Measurements from ENCODE around the gene RPS3. TPM values are rescaled to one million over a fixed set of nuclear protein-coding genes. Genes with fewer than 3 reads are reported as not detected.
"Not testable (repeated sequence)": the region's sequence is repeated elsewhere in the genome, so short reads cannot be mapped to it uniquely, and the experiment has no call there.

Gene RPS3
- total RNA-seq, 1 donor from 2014 or later: 2,115 TPM

- not testable (repeated sequence) for H3K9ac ChIP-seq (ENCODE audit: low read depth in 1 of 3, low read length in 3 of 3); H3K4me3 ChIP-seq (ENCODE audit: low read length in 3 of 3); H3K27me3 ChIP-seq (ENCODE audit: control insufficient read depth in 3 of 3, insufficient read depth in 3 of 3, low read length in 3 of 3); H3K27ac ChIP-seq (ENCODE audit: low read depth, low read length); H3K9me3 ChIP-seq (ENCODE audit: control insufficient read depth in 3 of 3, low read length in 3 of 3)
- peaks cover 5 to 13% (median 12%) of the 10 kb centered on the region in 3 donors for H3K4me1 ChIP-seq (ENCODE audit: control insufficient read depth in 3 of 3, insufficient read depth in 3 of 3, low read length in 3 of 3)
- H3K36me3 ChIP-seq (ENCODE audit: control insufficient read depth in 3 of 3, insufficient read depth in 3 of 3, low read length in 3 of 3): peaks cover 11 to 25% (median 21%) of the 10 kb centered on the region in 3 donors
These were observed 10.7 kb downstream of the RPS3 start for GRCh38 chr11:75409971-75410370.

- peaks cover 7 to 15% (median 14%) of the 10 kb centered on the region in 3 donors for H3K4me1 ChIP-seq (ENCODE audit: control insufficient read depth in 3 of 3, insufficient read depth in 3 of 3, low read length in 3 of 3)
- H3K36me3 ChIP-seq (ENCODE audit: control insufficient read depth in 3 of 3, insufficient read depth in 3 of 3, low read length in 3 of 3): not testable (repeated sequence)
These were observed 13.8 kb downstream of the RPS3 start for GRCh38 chr11:75413146-75413545.

GRCh38 chr11:75413864-75414263 is 14.5 kb downstream of the RPS3 start:
- H3K9me3 ChIP-seq (ENCODE audit: control insufficient read depth in 3 of 3, low read length in 3 of 3): no peaks in the 10 kb centered on the region
- H3K27me3 ChIP-seq (ENCODE audit: control insufficient read depth in 3 of 3, insufficient read depth in 3 of 3, low read length in 3 of 3): no peaks in the 10 kb centered on the region
- no peak overlapping the region for H3K4me3 ChIP-seq (ENCODE audit: low read length in 3 of 3)
- peak overlapping the region in 1 of 3 donors; percentile 51 for H3K9ac ChIP-seq (ENCODE audit: low read depth in 1 of 3, low read length in 3 of 3)
- peak overlapping the region; percentile 10 for H3K27ac ChIP-seq (ENCODE audit: low read depth, low read length)
- peaks cover 7 to 17% (median 15%) of the 10 kb centered on the region in 3 donors for H3K4me1 ChIP-seq (ENCODE audit: control insufficient read depth in 3 of 3, insufficient read depth in 3 of 3, low read length in 3 of 3)
- H3K36me3 ChIP-seq (ENCODE audit: control insufficient read depth in 3 of 3, insufficient read depth in 3 of 3, low read length in 3 of 3): peaks cover 6 to 8% (median 7%) of the 10 kb centered on the region in 3 donors

More at GRCh38 chr11:75413146-75413545, 13.8 kb downstream of the RPS3 start:
- not testable (repeated sequence) for H3K4me3 ChIP-seq (ENCODE audit: low read length in 3 of 3); H3K9me3 ChIP-seq (ENCODE audit: control insufficient read depth in 3 of 3, low read length in 3 of 3); H3K27ac ChIP-seq (ENCODE audit: low read depth, low read length); H3K27me3 ChIP-seq (ENCODE audit: control insufficient read depth in 3 of 3, insufficient read depth in 3 of 3, low read length in 3 of 3)
- H3K9ac ChIP-seq (ENCODE audit: low read depth in 1 of 3, low read length in 3 of 3): peak overlapping the region in 1 of 3 donors; percentile 51

- no peaks in the 10 kb centered on the region for H3K9me3 ChIP-seq (ENCODE audit: control insufficient read depth in 3 of 3, low read length in 3 of 3)
- H3K27me3 ChIP-seq (ENCODE audit: control insufficient read depth in 3 of 3, insufficient read depth in 3 of 3, low read length in 3 of 3): no peaks in the 10 kb centered on the region
- H3K4me3 ChIP-seq (ENCODE audit: low read length in 3 of 3): no peak overlapping the region
- peaks cover 0 to 4% (median 0%) of the 10 kb centered on the region in 3 donors for H3K4me1 ChIP-seq (ENCODE audit: control insufficient read depth in 3 of 3, insufficient read depth in 3 of 3, low read length in 3 of 3)
- peak overlapping the region in 1 of 3 donors; percentile 33 for H3K9ac ChIP-seq (ENCODE audit: low read depth in 1 of 3, low read length in 3 of 3)
- H3K36me3 ChIP-seq (ENCODE audit: control insufficient read depth in 3 of 3, insufficient read depth in 3 of 3, low read length in 3 of 3): peaks cover 3 to 18% (median 8%) of the 10 kb centered on the region in 3 donors
- H3K27ac ChIP-seq (ENCODE audit: low read depth, low read length): no peak overlapping the region
These were observed 21.1 kb downstream of the RPS3 start for GRCh38 chr11:75420224-75421034.

GRCh38 chr11:75421035-75421602 is 21.8 kb downstream of the RPS3 start:
- Histone ChIP-seq H3K4me1 (ENCODE audit: control insufficient read depth in 3 of 3, insufficient read depth in 3 of 3, low read length in 3 of 3) (peaks cover 0 to 4% (median 0%) of the 10 kb centered on the region in 3 donors), H3K36me3 (ENCODE audit: control insufficient read depth in 3 of 3, insufficient read depth in 3 of 3, low read length in 3 of 3) (peaks cover 3 to 18% (median 8%) of the 10 kb centered on the region in 3 donors), H3K4me3 (ENCODE audit: low read length in 3 of 3) (no peak overlapping the region), H3K27me3 (ENCODE audit: control insufficient read depth in 3 of 3, insufficient read depth in 3 of 3, low read length in 3 of 3) (no peaks in the 10 kb centered on the region), H3K9ac (ENCODE audit: low read depth in 1 of 3, low read length in 3 of 3) (no peak overlapping the region), H3K9me3 (ENCODE audit: control insufficient read depth in 3 of 3, low read length in 3 of 3) (no peaks in the 10 kb centered on the region), H3K27ac (ENCODE audit: low read depth, low read length) (no peak overlapping the region)

- H3K4me3 ChIP-seq (ENCODE audit: low read length in 3 of 3): no peak overlapping the region
- H3K9ac ChIP-seq (ENCODE audit: low read depth in 1 of 3, low read length in 3 of 3): no peak overlapping the region
- no peaks in the 10 kb centered on the region for H3K9me3 ChIP-seq (ENCODE audit: control insufficient read depth in 3 of 3, low read length in 3 of 3)
- H3K27ac ChIP-seq (ENCODE audit: low read depth, low read length): no peak overlapping the region
- H3K36me3 ChIP-seq (ENCODE audit: control insufficient read depth in 3 of 3, insufficient read depth in 3 of 3, low read length in 3 of 3): peaks cover 3 to 18% (median 8%) of the 10 kb centered on the region in 3 donors
- peaks cover 0 to 5% (median 0%) of the 10 kb centered on the region in 3 donors for H3K27me3 ChIP-seq (ENCODE audit: control insufficient read depth in 3 of 3, insufficient read depth in 3 of 3, low read length in 3 of 3)
- peaks cover 0 to 4% (median 0%) of the 10 kb centered on the region in 3 donors for H3K4me1 ChIP-seq (ENCODE audit: control insufficient read depth in 3 of 3, insufficient read depth in 3 of 3, low read length in 3 of 3)
These were observed 22.6 kb downstream of the RPS3 start for GRCh38 chr11:75421902-75422247.

- H3K36me3 ChIP-seq (ENCODE audit: control insufficient read depth in 3 of 3, insufficient read depth in 3 of 3, low read length in 3 of 3): peaks cover 3 to 18% (median 8%) of the 10 kb centered on the region in 3 donors
- peaks cover 0 to 4% (median 0%) of the 10 kb centered on the region in 3 donors for H3K4me1 ChIP-seq (ENCODE audit: control insufficient read depth in 3 of 3, insufficient read depth in 3 of 3, low read length in 3 of 3)
- H3K27ac ChIP-seq (ENCODE audit: low read depth, low read length): no peak overlapping the region
- H3K27me3 ChIP-seq (ENCODE audit: control insufficient read depth in 3 of 3, insufficient read depth in 3 of 3, low read length in 3 of 3): peaks cover 0 to 8% (median 5%) of the 10 kb centered on the region in 3 donors
- H3K4me3 ChIP-seq (ENCODE audit: low read length in 3 of 3): no peak overlapping the region
- H3K9me3 ChIP-seq (ENCODE audit: control insufficient read depth in 3 of 3, low read length in 3 of 3): no peaks in the 10 kb centered on the region
- H3K9ac ChIP-seq (ENCODE audit: low read depth in 1 of 3, low read length in 3 of 3): no peak overlapping the region
These were observed 23.2 kb downstream of the RPS3 start for GRCh38 chr11:75422248-75423231.

- Histone ChIP-seq H3K27ac (ENCODE audit: low read depth, low read length) (no peak overlapping the region), H3K27me3 (ENCODE audit: control insufficient read depth in 3 of 3, insufficient read depth in 3 of 3, low read length in 3 of 3) (peaks cover 0 to 12% (median 11%) of the 10 kb centered on the region in 3 donors), H3K9me3 (ENCODE audit: control insufficient read depth in 3 of 3, low read length in 3 of 3) (no peaks in the 10 kb centered on the region), H3K36me3 (ENCODE audit: control insufficient read depth in 3 of 3, insufficient read depth in 3 of 3, low read length in 3 of 3) (peaks cover 3 to 15% (median 8%) of the 10 kb centered on the region in 3 donors), H3K4me3 (ENCODE audit: low read length in 3 of 3) (no peak overlapping the region), H3K9ac (ENCODE audit: low read depth in 1 of 3, low read length in 3 of 3) (no peak overlapping the region), H3K4me1 (ENCODE audit: control insufficient read depth in 3 of 3, insufficient read depth in 3 of 3, low read length in 3 of 3) (peaks cover 0 to 5% (median 0%) of the 10 kb centered on the region in 3 donors)
These were observed 24.4 kb downstream of the RPS3 start for GRCh38 chr11:75423721-75424120.

- H3K27ac ChIP-seq (ENCODE audit: low read depth, low read length): no peak overlapping the region
- H3K36me3 ChIP-seq (ENCODE audit: control insufficient read depth in 3 of 3, insufficient read depth in 3 of 3, low read length in 3 of 3): peaks cover 3 to 15% (median 8%) of the 10 kb centered on the region in 3 donors
- H3K4me1 ChIP-seq (ENCODE audit: control insufficient read depth in 3 of 3, insufficient read depth in 3 of 3, low read length in 3 of 3): peaks cover 0 to 5% (median 0%) of the 10 kb centered on the region in 3 donors
- H3K27me3 ChIP-seq (ENCODE audit: control insufficient read depth in 3 of 3, insufficient read depth in 3 of 3, low read length in 3 of 3): peaks cover 4 to 19% (median 17%) of the 10 kb centered on the region in 3 donors
- H3K9ac ChIP-seq (ENCODE audit: low read depth in 1 of 3, low read length in 3 of 3): no peak overlapping the region
- no peak overlapping the region for H3K4me3 ChIP-seq (ENCODE audit: low read length in 3 of 3)
- H3K9me3 ChIP-seq (ENCODE audit: control insufficient read depth in 3 of 3, low read length in 3 of 3): peaks cover 0 to under 1% (median 0%) of the 10 kb centered on the region in 3 donors
These were observed 25.1 kb downstream of the RPS3 start for GRCh38 chr11:75424396-75424795.

Measured in skeletal muscle tissue (tissue), 4 donors.